Esophagus squamous epithelium (tissue), 4 donors: ENCODE measurements around the gene KAZALD1.

Experiments
- POLR2A ChIP-seq, 4 donors: fragments of 450-650 bp; IDR thresholded peaks; one replicate each; pipeline ENCODE4 v1.6.1; 2017; ENCODE audit warnings: antibody characterized with exemption in 4 of 4, mild to moderate bottlenecking in 4 of 4, moderate library complexity in 3 of 4
- TF ChIP-seq, protein P1 (sequence below), 6 experiments: fragments of 450-650 bp in 4 of 6; fragments of 200-600 bp in 2 of 6; sonication (generic) in 2 of 6; IDR thresholded peaks; one replicate each; pipeline ENCODE4 v1.5.1; 2016 to 2019; ENCODE audit warnings: antibody characterized with exemption in 6 of 6, mild to moderate bottlenecking in 4 of 6, moderate library complexity in 4 of 6

DNA sequence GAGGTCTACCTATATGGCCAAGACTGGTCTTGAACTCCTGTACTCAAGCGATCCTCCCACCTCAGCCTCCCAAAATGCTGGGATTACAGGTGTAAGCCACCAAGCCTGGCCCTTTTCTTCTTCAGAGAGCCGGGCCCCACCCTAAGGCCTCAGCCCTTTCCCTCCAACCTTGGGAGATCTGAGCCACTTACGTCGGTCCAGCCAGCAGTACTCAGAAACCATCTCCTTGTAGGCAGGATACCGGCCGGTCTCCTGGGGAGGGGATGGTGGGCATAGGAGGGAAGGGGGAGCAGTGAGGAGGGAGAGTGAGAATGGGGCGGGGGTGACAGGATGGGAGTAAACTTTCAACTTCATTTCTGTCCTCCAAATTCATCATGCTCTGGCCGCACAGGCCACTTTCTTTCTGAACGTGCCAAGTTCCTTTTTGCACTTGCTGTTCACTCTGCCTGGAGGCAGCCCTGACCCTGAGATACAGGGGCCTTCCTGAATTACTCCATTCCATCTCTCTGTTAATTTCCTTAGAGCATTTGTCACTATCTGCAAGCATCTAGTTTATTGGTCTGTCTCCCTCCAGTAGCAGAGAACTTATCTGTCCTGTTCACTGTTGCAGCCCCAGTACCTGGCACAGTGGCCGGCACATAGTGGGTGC, 41.2 kb upstream of the KAZALD1 start:
- TF ChIP-seq, protein P1, sequence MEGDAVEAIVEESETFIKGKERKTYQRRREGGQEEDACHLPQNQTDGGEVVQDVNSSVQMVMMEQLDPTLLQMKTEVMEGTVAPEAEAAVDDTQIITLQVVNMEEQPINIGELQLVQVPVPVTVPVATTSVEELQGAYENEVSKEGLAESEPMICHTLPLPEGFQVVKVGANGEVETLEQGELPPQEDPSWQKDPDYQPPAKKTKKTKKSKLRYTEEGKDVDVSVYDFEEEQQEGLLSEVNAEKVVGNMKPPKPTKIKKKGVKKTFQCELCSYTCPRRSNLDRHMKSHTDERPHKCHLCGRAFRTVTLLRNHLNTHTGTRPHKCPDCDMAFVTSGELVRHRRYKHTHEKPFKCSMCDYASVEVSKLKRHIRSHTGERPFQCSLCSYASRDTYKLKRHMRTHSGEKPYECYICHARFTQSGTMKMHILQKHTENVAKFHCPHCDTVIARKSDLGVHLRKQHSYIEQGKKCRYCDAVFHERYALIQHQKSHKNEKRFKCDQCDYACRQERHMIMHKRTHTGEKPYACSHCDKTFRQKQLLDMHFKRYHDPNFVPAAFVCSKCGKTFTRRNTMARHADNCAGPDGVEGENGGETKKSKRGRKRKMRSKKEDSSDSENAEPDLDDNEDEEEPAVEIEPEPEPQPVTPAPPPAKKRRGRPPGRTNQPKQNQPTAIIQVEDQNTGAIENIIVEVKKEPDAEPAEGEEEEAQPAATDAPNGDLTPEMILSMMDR (IDR thresholded peaks at IDR 0.05), result no peak
- TF ChIP-seq POLR2A (IDR thresholded peaks at IDR 0.05), result no peak
